GM10248 (cell line): Measurements from ENCODE around the gene RCBTB2.
"Not testable (repeated sequence)": the region's sequence is repeated elsewhere in the genome, so short reads cannot be mapped to it uniquely, and the experiment has no call there.

Experiments used
- CTCF ChIA-PET: fragments of 300-600 bp; sonication (Branson Sonifier 250); formaldehyde crosslinking; extraction: SDS; loops from one replicate; lab custom pipeline; 2021; ENCODE audit warnings: antibody characterized with exemption; lab: Yijun Ruan, JAX
- POLR2A ChIA-PET: fragments of 350-650 bp; sonication (Branson Sonifier 250); formaldehyde crosslinking; extraction: SDS; loops from one replicate; lab custom pipeline; 2020; ENCODE audit warnings: antibody characterized with exemption; lab: Yijun Ruan, JAX
- DNase-seq: peaks from one replicate; pipeline ENCODE4 v3.0.0; 2012; ENCODE audit errors: extremely low spot score
- TF ChIP-seq, protein P1 (sequence below): IDR thresholded peaks from 2 replicates; pipeline ENCODE4 v1.5.1; 2012; ENCODE audit warnings: mild to moderate bottlenecking, low read depth; ENCODE audit errors: extremely low read depth, missing control alignments, control extremely low read depth

RCBTB2 gene

DNA sequence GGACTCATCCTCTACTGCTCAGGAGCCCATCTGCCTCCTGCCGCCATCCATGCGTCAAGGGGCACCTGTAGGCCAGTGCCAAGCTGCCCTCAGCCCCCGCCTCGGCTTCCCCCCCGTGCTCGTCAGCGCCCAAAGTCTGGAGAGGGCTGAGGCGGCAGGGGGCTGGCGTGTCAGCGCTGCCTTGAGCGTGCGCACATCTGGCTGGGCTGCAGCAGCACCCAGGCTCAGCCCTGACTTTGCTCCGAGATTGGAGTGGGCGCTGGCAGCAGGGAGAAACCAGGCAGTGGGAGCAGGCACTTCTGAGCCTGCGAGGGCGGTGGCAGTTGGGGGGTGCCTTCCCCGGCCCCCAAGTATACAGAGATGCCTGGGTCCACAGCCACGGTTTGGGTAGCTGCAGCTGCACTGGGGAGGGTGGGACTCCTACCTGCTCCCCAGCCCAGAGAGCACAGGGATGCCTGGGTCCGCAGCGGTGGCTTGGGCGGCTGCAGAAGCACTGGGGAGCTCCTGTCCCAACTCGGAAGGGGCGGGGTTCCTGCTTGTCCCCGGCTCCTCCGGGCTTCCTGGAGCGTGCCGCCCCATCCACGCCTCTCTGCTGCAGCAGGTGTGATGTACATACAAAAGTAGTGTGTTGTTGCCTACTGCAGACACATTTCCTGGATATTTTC lies 75.2 kb downstream of the RCBTB2 start:
- DNase-seq = no peak
- POLR2A ChIA-PET = interaction anchor here (0.5 kb wide), 1 partner anchor 1477 kb away, joined by 4 read pairs; no protein-coding TSS in a partner anchor
- TF ChIP-seq, protein P1, sequence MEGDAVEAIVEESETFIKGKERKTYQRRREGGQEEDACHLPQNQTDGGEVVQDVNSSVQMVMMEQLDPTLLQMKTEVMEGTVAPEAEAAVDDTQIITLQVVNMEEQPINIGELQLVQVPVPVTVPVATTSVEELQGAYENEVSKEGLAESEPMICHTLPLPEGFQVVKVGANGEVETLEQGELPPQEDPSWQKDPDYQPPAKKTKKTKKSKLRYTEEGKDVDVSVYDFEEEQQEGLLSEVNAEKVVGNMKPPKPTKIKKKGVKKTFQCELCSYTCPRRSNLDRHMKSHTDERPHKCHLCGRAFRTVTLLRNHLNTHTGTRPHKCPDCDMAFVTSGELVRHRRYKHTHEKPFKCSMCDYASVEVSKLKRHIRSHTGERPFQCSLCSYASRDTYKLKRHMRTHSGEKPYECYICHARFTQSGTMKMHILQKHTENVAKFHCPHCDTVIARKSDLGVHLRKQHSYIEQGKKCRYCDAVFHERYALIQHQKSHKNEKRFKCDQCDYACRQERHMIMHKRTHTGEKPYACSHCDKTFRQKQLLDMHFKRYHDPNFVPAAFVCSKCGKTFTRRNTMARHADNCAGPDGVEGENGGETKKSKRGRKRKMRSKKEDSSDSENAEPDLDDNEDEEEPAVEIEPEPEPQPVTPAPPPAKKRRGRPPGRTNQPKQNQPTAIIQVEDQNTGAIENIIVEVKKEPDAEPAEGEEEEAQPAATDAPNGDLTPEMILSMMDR = no peak
- CTCF ChIA-PET = interaction anchor here (0.7 to 1.6 kb wide), 2 partner anchors 21 to 76 kb away, joined by 4 read pairs; no protein-coding TSS in a partner anchor

DNA sequence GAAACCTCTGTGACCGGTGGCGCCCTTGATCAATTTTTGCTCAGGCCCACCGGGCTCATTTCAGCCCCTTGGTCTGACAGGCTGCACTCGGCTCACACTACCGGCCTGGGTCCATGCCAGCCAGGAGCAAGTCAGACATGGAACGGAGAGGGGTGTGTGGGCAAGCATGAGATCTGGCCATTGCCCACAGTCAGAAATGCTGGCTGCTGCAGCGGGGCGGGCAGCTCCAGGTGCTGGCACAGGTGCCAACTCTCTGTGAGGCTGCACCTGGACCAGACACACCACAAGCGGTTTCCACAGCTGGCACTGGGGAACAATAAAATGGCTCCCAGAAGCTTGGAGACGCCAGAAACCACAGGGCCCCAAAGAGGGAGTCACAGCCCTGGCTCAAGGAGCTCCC lies 76.3 kb downstream of the RCBTB2 start:
- ChIA-PET POLR2A (no interaction called here), CTCF (no interaction called here)
- TF ChIP-seq, protein P1 = no peak
- no peak for DNase-seq

DNA sequence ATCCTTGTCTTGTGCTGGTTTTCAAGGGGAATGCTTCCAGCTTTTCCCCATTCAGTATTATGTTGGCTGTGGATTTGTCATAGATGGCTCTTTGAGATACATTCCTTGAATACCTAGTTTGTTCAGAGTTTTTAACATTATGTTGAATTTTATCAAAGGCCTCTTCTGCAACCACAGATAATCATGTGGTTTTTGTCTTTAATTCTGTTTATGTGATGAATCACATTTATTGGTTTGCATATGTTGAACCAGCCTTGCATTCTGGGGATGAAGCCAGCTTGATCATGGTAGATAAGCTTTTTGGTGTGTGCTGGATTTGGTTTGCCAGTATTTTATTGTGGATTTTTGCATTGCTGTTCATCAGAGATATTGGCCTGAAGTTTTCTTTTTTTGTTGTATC lies 81.7 kb downstream of the RCBTB2 start:
- POLR2A ChIA-PET, CTCF ChIA-PET, DNase-seq: not testable (repeated sequence)

DNA sequence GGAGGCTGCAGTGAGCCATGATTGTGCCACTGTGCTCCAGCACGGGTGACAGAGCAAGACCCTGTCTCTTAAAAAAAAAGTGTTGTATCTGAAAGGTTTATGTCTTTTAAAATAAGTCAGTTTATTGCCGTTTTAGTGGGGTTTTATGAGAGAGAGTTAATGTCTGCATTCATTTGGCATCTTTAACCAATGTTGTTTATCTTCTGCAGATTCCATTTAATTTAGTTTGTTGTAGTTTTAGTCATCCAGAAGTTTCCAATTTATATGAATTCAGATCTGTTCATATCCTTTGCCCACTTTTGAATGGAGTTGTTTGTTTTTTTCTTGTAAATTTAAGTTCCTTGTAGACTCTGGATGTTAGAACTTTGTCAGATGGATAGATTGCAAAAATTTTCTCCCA lies 83.2 kb downstream of the RCBTB2 start:
- DNase-seq = no peak
- TF ChIP-seq, protein P1 = no peak
- POLR2A ChIA-PET = no interaction called here
- CTCF ChIA-PET = interaction anchor here (1.3 kb wide), 1 partner anchor 130 kb away, joined by 3 read pairs; no protein-coding TSS in a partner anchor

DNA sequence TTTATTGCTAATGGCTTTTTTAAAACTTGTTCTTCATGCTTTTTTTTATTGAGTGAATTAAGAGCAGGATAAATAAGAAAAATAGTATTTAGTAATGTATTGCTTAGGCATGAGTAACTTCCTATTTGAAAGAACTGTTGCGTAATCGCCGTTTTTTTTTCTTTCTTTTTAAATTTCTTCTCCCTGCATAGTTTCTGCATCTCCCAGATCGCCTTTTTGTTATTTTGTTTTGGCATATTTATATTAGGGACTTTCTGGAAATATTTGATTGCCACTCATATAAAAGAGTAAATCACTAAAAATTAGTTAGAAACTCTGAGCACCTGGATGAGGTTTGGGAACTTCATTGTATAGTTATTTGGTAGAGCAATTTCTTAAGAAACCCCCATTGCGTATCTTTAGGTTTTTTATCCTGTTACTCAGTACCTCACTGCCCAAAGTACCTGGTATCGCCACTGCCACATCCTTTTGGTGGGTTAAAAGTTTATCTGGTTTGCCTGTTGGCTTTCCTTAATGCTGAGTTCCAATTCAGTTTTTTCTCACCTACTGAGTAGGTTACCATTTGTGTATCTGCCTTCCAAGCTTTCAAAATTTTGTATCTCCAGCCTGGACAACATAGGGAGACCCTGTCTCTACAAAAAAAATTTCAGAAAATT lies 83.8 kb downstream of the RCBTB2 start:
- ChIA-PET POLR2A (no interaction called here), CTCF (interaction anchor here (0.9 to 1.3 kb wide), 3 partner anchors 12 to 131 kb away, joined by 3 to 4 read pairs (median 3); no protein-coding TSS in a partner anchor)
- DNase-seq = no peak
- TF ChIP-seq, protein P1 = no peak

DNA sequence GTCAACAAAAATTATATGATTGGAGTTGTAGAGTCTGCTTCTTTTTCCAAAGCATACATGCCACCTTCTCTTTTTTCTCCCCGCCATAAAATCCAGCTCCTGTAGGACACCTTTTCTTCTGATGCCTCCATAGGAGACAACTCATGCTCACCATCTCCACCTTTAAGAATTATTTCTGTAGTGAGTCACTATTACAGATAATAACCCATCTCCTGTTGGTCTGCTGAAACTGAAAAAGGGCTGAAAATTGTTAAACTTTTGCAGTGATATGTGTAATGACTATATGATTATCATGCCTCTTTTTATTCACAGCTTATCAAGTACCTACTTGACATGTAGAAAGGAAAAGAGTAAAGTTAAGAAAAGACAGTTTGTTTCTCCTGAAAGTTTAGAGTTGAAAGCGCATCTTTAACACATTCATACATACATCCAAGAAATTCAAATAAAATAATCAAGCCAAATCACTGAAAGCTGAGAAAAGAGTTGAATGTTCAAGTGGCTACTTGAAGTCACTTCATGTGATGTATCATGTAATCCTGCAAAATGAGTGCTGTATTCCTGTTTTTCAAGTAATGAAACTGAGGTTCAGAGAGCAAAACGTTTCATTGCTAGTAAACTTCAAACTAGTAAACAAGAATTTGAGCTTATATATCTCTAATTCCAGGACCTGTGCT lies 84.5 kb downstream of the RCBTB2 start:
- ChIA-PET POLR2A (no interaction called here), CTCF (interaction anchor here (0.9 to 1.3 kb wide), 3 partner anchors 12 to 132 kb away, joined by 3 to 4 read pairs (median 3); no protein-coding TSS in a partner anchor)
- TF ChIP-seq, protein P1 = no peak
- no peak for DNase-seq

DNA sequence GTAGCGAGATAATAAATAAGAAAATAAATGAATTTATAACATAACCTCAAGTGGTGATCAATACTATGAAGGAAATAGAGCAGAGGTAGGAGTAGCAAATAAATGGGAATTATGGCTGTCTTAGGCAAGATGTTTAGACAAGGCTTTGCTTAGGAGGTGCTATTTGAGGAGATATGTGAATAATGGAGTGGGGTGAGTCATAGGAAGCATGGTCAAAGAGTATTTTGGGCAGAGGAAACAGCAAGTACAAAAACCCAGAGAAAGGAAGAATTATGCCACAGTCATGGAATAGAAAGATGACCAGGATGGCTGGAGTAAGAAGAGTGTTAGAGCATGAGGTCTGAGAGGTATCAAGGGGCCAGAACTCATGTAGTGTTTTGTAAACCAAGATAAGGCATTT lies 86.4 kb downstream of the RCBTB2 start:
- POLR2A ChIA-PET = interaction anchor here (0.6 kb wide), 1 partner anchor 1861 kb away, joined by 5 read pairs; no protein-coding TSS in a partner anchor
- TF ChIP-seq, protein P1 = no peak
- DNase-seq = no peak
- CTCF ChIA-PET = no interaction called here
